Karpas-422 (cell line): Measurements from ENCODE around the gene PRPF4. TPM values are rescaled to one million over a fixed set of nuclear protein-coding genes. Genes with fewer than 3 reads are reported as not detected.
A peak's percentile ranks its signal among the peaks of the same experiment; 100 is the strongest.
"Not testable (repeated sequence)": the region's sequence is repeated elsewhere in the genome, so short reads cannot be mapped to it uniquely, and the experiment has no call there.

Source experiments
- DNase-seq: peaks from one replicate; pipeline ENCODE4 v3.0.0-alpha.2; 2015
- H2AFZ ChIP-seq: fragments of 200-600 bp; sonication (generic); 2 replicates; pipeline ENCODE4 v1.6.1; 2014; ENCODE audit warnings: antibody characterized with exemption, low read length, mixed read lengths
- H3K27ac ChIP-seq: fragments of 200-600 bp; sonication (generic); 2 replicates; pipeline ENCODE4 v1.5.1; 2014; ENCODE audit warnings: mild to moderate bottlenecking, low read length, moderate library complexity
- H3K27me3 ChIP-seq: fragments of 200-600 bp; sonication (generic); 2 replicates; pipeline ENCODE4 v1.6.1; 2014; ENCODE audit warnings: low read length, mixed read lengths
- H3K36me3 ChIP-seq: fragments of 200-600 bp; sonication (generic); 2 replicates; pipeline ENCODE4 v1.6.1; 2014; ENCODE audit warnings: low read length, mixed read lengths; ENCODE audit not compliant: insufficient read depth
- H3K4me1 ChIP-seq: fragments of 200-600 bp; sonication (generic); 2 replicates; pipeline ENCODE4 v1.6.1; 2014; ENCODE audit warnings: mild to moderate bottlenecking, low read length, mixed read lengths
- H3K4me2 ChIP-seq: fragments of 200-600 bp; sonication (generic); 2 replicates; pipeline ENCODE4 v1.6.1; 2014; ENCODE audit warnings: low read length, low read depth, mild to moderate bottlenecking; ENCODE audit not compliant: poor library complexity, severe bottlenecking
- H3K4me3 ChIP-seq: fragments of 200-600 bp; sonication (generic); 2 replicates; pipeline ENCODE4 v1.5.1; 2014; ENCODE audit warnings: mild to moderate bottlenecking, antibody characterized with exemption, low read length, mixed read lengths
- H3K79me2 ChIP-seq: fragments of 200-600 bp; sonication (generic); 2 replicates; pipeline ENCODE4 v1.6.1; 2014; ENCODE audit warnings: mild to moderate bottlenecking, low read length, mixed read lengths
- H3K9ac ChIP-seq: fragments of 200-600 bp; sonication (generic); 2 replicates; pipeline ENCODE4 v1.6.0; 2014; ENCODE audit warnings: low read length
- H3K9me2 ChIP-seq: fragments of 200-600 bp; sonication (generic), shearing (Covaris generic); replicated peaks from 2 replicates; pipeline ENCODE4 v1.6.0; 2014; ENCODE audit warnings: mild to moderate bottlenecking, low read length, moderate library complexity; ENCODE audit not compliant: insufficient read depth
- H3K9me3 ChIP-seq: fragments of 300-700, 200-600 bp; sonication (generic); 2 replicates; pipeline ENCODE4 v1.6.1; 2014; ENCODE audit warnings: low read length, mixed read lengths
- H4K20me1 ChIP-seq: fragments of 200-600 bp; sonication (generic); 2 replicates; pipeline ENCODE4 v1.6.1; 2014; ENCODE audit warnings: mild to moderate bottlenecking, antibody characterized with exemption, low read length, low read depth; ENCODE audit not compliant: insufficient read depth
- total RNA-seq: library from RNA; depleted of rRNA; stranded (reverse); fragments of >200 nt; shearing (Covaris generic); gene quantifications from 2 replicates; pipeline ENCODE4 v1.2.3, GENCODE V29; 2014; ENCODE audit warnings: low replicate concordance

Gene PRPF4
- total RNA-seq, 1 experiment from 2014 or later = 22.2 TPM

DNA sequence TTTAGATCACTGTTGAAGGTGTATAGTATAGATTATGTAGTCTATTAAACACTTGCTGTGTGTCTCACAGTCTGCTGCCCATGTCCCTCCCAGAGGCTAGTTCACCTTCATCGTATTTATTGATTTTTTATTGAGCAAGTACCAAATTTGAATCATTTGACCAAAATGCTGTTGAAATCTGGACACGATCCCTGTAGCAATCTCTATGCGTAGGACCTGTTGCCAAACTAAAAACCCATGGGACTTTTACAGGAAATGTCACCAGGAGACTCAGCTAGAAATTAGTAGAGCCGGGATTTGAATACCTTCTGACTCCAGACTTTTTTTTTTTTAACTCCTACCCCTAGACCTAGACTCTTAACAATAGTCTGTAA is 36.6 kb upstream of the PRPF4 start:
- Histone ChIP-seq H2AFZ (no peak overlapping the region), H3K4me2 (no peak overlapping the region), H3K36me3 (no peaks in the 10 kb centered on the region), H3K79me2 (0 out of 2 replicates have a peak, but pooled peaks cover 4% of the 10 kb centered on the region), H3K4me3 (no peak overlapping the region), H3K9ac (no peak overlapping the region), H3K9me3 (no peaks in the 10 kb centered on the region), H3K27ac (no peak overlapping the region), H4K20me1 (peaks cover 38% of the 10 kb centered on the region; the same call in 1 of the 2 replicates), H3K4me1 (peaks cover 32% of the 10 kb centered on the region), H3K27me3 (no peaks in the 10 kb centered on the region), H3K9me2 (no peaks in the 10 kb centered on the region)
- DNase-seq = no peak

DNA sequence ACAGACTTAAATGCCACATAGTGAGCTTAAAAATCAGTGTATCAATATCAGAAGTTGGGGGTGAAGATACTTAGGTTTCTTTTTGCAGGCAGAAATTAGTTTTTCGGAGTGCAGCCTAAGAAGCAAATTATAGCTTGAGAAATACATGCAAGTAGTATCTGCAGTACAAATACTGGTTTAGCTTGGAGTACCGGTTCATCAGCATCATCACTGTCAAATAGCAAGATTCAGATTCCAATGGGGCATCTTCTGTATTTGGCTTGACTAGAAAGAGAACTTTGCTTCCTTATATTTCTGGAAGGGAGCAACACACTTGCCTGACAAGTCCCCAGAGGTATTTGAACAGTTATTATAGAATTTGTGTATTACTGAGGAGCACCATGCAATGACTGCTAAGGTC is 34.3 kb upstream of the PRPF4 start:
- Histone ChIP-seq H3K9me3 (no peaks in the 10 kb centered on the region), H2AFZ (no peak overlapping the region), H4K20me1 (peaks cover 50% of the 10 kb centered on the region; the same call in 1 of the 2 replicates), H3K4me2 (no peak overlapping the region), H3K4me3 (no peak overlapping the region), H3K9ac (no peak overlapping the region), H3K79me2 (0 out of 2 replicates have a peak, but pooled peaks cover 8% of the 10 kb centered on the region), H3K27ac (no peak overlapping the region), H3K9me2 (no peaks in the 10 kb centered on the region), H3K36me3 (no peaks in the 10 kb centered on the region), H3K4me1 (peaks cover 23% of the 10 kb centered on the region), H3K27me3 (no peaks in the 10 kb centered on the region)
- no peak for DNase-seq

DNA sequence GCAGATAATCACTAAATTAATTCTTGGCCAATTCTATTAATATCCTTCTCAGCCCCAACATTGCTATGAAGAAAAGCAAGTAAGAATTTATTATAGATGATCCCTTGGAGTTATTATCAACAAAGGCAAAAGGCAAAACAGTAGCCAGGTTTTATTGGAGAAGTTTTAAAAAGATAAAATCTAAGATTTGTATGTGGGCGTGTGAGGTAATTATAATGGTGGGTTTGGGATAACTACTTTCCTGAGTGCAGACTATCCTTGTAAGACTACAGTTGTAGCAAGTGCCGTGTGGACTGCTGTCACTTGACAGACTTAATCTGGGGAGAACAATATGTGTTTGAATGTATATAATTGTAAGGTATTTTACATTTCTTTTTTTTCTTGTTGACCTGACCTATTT is 30.9 kb upstream of the PRPF4 start:
- H3K27me3 ChIP-seq = no peaks in the 10 kb centered on the region
- H3K4me3 ChIP-seq = no peak overlapping the region
- 0 out of 2 replicates have a peak, but pooled peaks cover 13% of the 10 kb centered on the region for H3K79me2 ChIP-seq
- no peak overlapping the region for H2AFZ ChIP-seq
- H3K4me1 ChIP-seq = peaks cover 34% of the 10 kb centered on the region
- no peaks in the 10 kb centered on the region for H3K9me2 ChIP-seq
- no peaks in the 10 kb centered on the region for H3K9me3 ChIP-seq
- no peak overlapping the region for H3K27ac ChIP-seq
- no peak overlapping the region for H3K9ac ChIP-seq
- no peaks in the 10 kb centered on the region for H3K36me3 ChIP-seq
- H3K4me2 ChIP-seq = no peak overlapping the region
- H4K20me1 ChIP-seq = peaks cover 28% of the 10 kb centered on the region; the same call in 1 of the 2 replicates
- DNase-seq = no peak

DNA sequence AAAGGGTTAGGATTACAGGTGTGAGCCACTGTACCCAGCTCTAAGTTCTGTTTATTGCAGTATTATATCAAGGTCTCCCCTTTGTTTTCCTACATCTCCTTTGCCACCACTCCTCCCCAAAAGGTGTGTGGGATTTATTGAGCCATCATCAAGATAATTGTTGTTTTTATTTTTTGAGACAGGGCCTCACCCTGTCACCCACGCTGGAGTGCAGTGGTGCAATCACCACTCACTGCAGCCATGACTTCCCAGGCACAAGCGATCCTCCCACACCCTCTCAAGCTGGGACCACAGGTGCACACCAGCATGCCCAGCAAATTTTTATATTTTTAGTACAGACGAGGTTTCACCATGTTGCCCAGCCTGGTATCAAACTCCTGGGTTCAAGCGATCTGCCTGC is 29.6 kb upstream of the PRPF4 start:
- Histone ChIP-seq H3K4me2 (no peak overlapping the region), H3K79me2 (0 out of 2 replicates have a peak, but pooled peaks cover 13% of the 10 kb centered on the region), H2AFZ (no peak overlapping the region), H3K9me3 (no peaks in the 10 kb centered on the region), H3K36me3 (no peaks in the 10 kb centered on the region), H3K27me3 (no peaks in the 10 kb centered on the region), H3K4me1 (peaks cover 34% of the 10 kb centered on the region), H4K20me1 (peaks cover 28% of the 10 kb centered on the region; the same call in 1 of the 2 replicates), H3K4me3 (no peak overlapping the region), H3K27ac (no peak overlapping the region), H3K9me2 (no peaks in the 10 kb centered on the region), H3K9ac (no peak overlapping the region)
- DNase-seq = no peak

DNA sequence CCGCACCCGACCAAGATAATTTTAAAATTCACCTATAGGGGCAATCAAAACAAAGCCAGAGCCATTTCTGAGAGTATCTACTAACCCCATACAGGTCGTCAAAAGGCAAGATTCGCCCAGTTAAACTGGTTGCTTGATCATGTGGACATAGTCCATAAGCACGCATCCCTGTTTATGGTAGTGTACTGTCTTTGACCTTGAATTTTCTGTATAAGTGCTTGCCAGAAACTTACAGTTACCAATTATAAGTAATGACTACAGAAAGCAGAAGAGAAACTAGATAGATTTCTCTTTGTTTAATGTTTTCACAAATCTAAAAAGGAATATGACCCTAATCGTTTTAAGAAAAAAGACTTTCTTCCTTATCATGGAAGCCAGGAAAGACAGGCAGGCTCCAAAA is 28.5 kb upstream of the PRPF4 start:
- peak; percentile 45 for DNase-seq
- Histone ChIP-seq H3K27me3 (no peaks in the 10 kb centered on the region), H4K20me1 (peaks cover 19% of the 10 kb centered on the region; the same call in 1 of the 2 replicates), H3K4me1 (peaks cover 34% of the 10 kb centered on the region), H3K9me2 (no peaks in the 10 kb centered on the region), H3K79me2 (peaks cover 16% of the 10 kb centered on the region; the same call in 1 of the 2 replicates), H3K9ac (no peak overlapping the region), H3K27ac (peak overlapping the region; percentile 49; the same call in 1 of the 2 replicates), H3K9me3 (no peaks in the 10 kb centered on the region), H3K36me3 (no peaks in the 10 kb centered on the region), H2AFZ (no peak overlapping the region), H3K4me3 (no peak overlapping the region), H3K4me2 (peak overlapping the region; percentile 34)

DNA sequence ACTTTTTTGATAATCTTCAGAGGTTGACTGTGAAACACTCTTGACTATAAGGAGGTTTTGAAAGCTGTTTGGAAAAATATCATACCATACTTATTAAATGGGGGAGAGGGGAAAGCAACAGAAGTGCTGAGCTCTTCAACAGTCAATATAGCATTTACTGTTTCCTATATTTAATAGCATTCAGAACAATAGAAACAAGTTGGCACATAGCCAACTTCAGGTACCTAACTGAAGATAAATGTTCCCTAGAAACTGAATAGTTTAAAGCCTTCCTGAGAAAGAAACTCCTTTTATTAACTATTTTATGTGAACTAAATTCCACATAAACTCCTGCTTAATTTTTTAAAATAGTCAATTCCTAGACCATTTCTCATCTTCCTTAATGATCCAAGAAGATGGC is 27.8 kb upstream of the PRPF4 start:
- Histone ChIP-seq H3K79me2 (peaks cover 16% of the 10 kb centered on the region; the same call in 1 of the 2 replicates), H2AFZ (no peak overlapping the region), H3K9me2 (no peaks in the 10 kb centered on the region), H4K20me1 (peaks cover 12% of the 10 kb centered on the region; the same call in 1 of the 2 replicates), H3K4me2 (no peak overlapping the region), H3K27ac (no peak overlapping the region), H3K36me3 (no peaks in the 10 kb centered on the region), H3K27me3 (no peaks in the 10 kb centered on the region), H3K9ac (no peak overlapping the region), H3K4me1 (peaks cover 29% of the 10 kb centered on the region), H3K9me3 (no peaks in the 10 kb centered on the region), H3K4me3 (no peak overlapping the region)
- no peak for DNase-seq

DNA sequence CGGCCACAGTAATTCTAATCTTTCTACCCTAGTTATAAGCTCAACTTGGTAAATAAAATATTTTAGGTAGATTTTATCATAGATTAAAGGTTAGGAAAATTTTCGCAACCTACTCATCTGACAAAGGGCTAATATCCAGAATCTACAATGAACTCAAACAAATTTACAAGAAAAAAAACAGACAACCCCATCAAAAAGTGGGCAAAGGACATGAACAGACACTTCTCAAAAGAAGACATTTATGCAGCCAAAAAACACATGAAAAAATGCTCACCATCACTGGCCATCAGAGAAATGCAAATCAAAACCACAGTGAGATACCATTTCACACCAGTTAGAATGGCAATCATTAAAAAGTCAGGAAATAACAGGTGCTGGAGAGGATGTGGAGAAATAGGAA is 25.8 kb upstream of the PRPF4 start:
- not testable (repeated sequence) for H4K20me1 ChIP-seq

DNA sequence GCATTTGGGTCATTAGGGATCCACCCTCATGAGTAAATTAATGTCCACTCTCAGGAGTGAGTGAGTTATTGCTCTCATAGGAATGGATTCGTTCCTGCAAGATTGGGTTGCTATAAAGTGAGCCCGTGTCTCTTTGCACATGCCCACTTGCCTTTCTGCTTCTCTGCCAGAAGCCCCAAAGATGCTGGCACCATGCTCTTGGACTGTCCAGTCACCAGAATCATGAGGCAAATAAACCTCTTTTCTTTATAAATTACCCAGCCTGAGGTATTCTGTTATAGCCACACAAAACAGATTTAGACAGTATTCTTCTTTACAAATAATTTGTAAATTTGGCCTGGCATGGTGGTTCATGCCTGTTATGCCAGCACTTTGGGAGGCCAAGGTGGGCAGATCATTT is 24.7 kb upstream of the PRPF4 start:
- Histone ChIP-seq H2AFZ (no peak overlapping the region), H3K4me2 (no peak overlapping the region), H3K79me2 (peaks cover 14% of the 10 kb centered on the region; the same call in 1 of the 2 replicates), H3K4me3 (no peak overlapping the region), H3K4me1 (peaks cover 14% of the 10 kb centered on the region), H3K36me3 (no peaks in the 10 kb centered on the region), H3K9me2 (no peaks in the 10 kb centered on the region), H3K27ac (no peak overlapping the region), H3K9ac (no peak overlapping the region), H4K20me1 (no peaks in the 10 kb centered on the region), H3K27me3 (no peaks in the 10 kb centered on the region), H3K9me3 (no peaks in the 10 kb centered on the region)
- DNase-seq = no peak

More for the DNA sequence above, 25.8 kb upstream of the PRPF4 start:
- DNase-seq, H3K36me3 ChIP-seq, H3K27ac ChIP-seq, H3K9me2 ChIP-seq, H3K27me3 ChIP-seq, H3K9ac ChIP-seq, H3K4me3 ChIP-seq, H2AFZ ChIP-seq, H3K4me2 ChIP-seq, H3K9me3 ChIP-seq: not testable (repeated sequence)
- H3K4me1 ChIP-seq = peaks cover 22% of the 10 kb centered on the region
- peaks cover 20% of the 10 kb centered on the region; the same call in 1 of the 2 replicates for H3K79me2 ChIP-seq
